ENCODE data around the gene KCNK17.
"Not testable (repeated sequence)": the region's sequence is repeated elsewhere in the genome, so short reads cannot be mapped to it uniquely, and the experiment has no call there.

Gene KCNK17

DNA sequence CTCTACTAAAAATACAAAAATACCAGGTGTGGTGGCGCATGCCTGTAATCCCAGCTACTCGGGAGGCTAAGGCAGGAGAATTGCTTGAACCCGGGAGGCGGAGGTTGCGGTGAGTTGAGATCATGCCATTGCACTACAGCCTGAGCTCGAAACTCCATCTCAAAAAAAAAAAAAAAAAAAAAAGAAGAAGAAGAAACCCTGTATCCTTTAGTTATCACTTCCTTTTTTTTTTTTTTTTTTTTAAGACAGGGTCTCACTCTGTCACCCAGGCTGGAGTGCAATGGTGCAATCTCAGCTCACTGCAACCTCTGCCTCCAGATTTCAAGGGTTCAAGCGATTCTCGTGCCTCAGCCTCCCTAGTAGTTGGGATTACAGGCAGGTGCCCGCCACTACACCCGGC is 27.6 kb downstream of the KCNK17 start:
- not testable (repeated sequence) for H3K4me1 Mint-ChIP-seq (ENCODE audit: low read depth in 2 of 2); H3K36me3 Mint-ChIP-seq (ENCODE audit: insufficient read depth); H3K9me3 Mint-ChIP-seq; H3K27ac Mint-ChIP-seq; DNase-seq; ATAC-seq (replicated peaks); H3K4me3 Mint-ChIP-seq
- H3K27me3 Mint-ChIP-seq, result peaks cover 11 to 19% of the 10 kb centered on the region in 2 donors

GRCh38 chr6:39282774-39283173 is 31.4 kb downstream of the KCNK17 start:
- H3K27ac Mint-ChIP-seq, result no peak overlapping the region
- H3K4me3 Mint-ChIP-seq, result no peak overlapping the region
- no peaks in the 10 kb centered on the region for H3K9me3 Mint-ChIP-seq

DNA sequence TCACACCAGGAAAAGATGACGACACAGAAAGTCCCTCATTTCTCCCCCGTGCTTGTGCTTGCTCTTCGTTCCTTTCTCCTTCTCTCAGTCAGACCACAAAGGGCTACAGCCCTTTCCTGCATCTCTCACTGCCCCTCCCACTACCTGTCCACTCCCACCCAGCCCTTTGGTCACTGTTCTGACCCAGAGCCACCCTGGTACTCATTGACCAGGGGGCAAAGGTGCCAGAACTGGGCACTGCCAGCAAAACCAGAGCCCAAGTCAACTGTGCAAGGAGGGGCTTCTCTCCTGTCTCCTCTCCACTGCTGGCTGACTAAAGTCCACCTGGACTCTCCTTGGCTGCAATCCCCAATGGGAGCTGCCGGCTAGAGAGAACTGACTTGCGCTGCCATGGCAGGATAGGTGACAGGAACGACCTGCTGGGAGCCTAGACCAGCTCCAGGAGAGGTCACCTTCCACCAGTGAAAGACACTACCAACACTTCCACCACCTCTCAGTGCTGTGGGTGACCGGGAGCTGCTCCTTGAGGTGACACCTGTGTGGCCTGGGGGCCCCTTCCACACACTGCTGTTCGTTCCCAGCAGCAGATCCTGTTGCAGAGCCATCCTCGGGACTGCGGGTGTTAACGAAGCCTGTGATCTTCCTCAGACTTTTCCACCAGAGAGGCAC is 32.8 kb downstream of the KCNK17 start:
- Mint-ChIP-seq H3K4me1 (ENCODE audit: low read depth in 2 of 2) (no peaks in the 10 kb centered on the region), H3K27ac (no peak overlapping the region), H3K4me3 (no peak overlapping the region), H3K36me3 (ENCODE audit: insufficient read depth) (no peaks in the 10 kb centered on the region), H3K9me3 (no peaks in the 10 kb centered on the region), H3K27me3 (peaks cover 12 to 27% of the 10 kb centered on the region in 2 donors)
- ATAC-seq (replicated peaks), result no peak
- DNase-seq, result no peak

More at GRCh38 chr6:39282774-39283173, 31.4 kb downstream of the KCNK17 start:
- ATAC-seq (replicated peaks) (no peak), DNase-seq (no peak)
- no peaks in the 10 kb centered on the region for H3K36me3 Mint-ChIP-seq (ENCODE audit: insufficient read depth)
- no peaks in the 10 kb centered on the region for H3K4me1 Mint-ChIP-seq (ENCODE audit: low read depth in 2 of 2)
- H3K27me3 Mint-ChIP-seq, result peaks cover 12 to 27% of the 10 kb centered on the region in 2 donors

- ATAC-seq (replicated peaks) (no peak), DNase-seq (no peak)
- H3K4me3 Mint-ChIP-seq, result no peak overlapping the region
- peaks cover 12 to 31% of the 10 kb centered on the region in 2 donors for H3K27me3 Mint-ChIP-seq
- H3K4me1 Mint-ChIP-seq (ENCODE audit: low read depth in 2 of 2), result no peaks in the 10 kb centered on the region
- H3K27ac Mint-ChIP-seq, result no peak overlapping the region
- no peaks in the 10 kb centered on the region for H3K9me3 Mint-ChIP-seq
- H3K36me3 Mint-ChIP-seq (ENCODE audit: insufficient read depth), result no peaks in the 10 kb centered on the region
These were observed 33.9 kb downstream of the KCNK17 start for GRCh38 chr6:39280247-39280731.

DNA sequence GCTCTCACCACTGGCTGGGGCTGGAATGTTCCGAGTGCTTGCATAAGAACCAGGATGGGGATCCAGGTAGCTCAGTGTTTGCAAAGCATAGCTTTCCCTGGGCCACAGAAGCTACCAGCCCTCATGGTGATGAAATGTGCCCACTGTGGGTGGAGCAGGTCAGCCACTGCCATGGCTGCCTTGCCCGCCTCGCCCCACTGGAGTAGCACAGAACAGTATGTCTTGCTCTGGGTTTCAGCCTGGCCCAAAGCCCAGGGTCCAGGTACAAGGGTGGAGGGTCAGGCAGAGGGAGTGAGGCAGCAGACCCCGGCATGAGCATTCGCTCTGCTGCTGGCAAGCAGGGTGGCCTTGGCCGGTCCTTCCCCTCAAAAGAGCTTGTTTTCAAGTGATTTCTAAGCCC is 34.7 kb downstream of the KCNK17 start:
- peaks cover 12 to 38% of the 10 kb centered on the region in 2 donors for H3K27me3 Mint-ChIP-seq
- H3K9me3 Mint-ChIP-seq, result no peaks in the 10 kb centered on the region
- no peaks in the 10 kb centered on the region for H3K4me1 Mint-ChIP-seq (ENCODE audit: low read depth in 2 of 2)
- no peak overlapping the region for H3K27ac Mint-ChIP-seq
- ATAC-seq (replicated peaks) (no peak), DNase-seq (no peak)
- no peak overlapping the region for H3K4me3 Mint-ChIP-seq
- no peaks in the 10 kb centered on the region for H3K36me3 Mint-ChIP-seq (ENCODE audit: insufficient read depth)

DNA sequence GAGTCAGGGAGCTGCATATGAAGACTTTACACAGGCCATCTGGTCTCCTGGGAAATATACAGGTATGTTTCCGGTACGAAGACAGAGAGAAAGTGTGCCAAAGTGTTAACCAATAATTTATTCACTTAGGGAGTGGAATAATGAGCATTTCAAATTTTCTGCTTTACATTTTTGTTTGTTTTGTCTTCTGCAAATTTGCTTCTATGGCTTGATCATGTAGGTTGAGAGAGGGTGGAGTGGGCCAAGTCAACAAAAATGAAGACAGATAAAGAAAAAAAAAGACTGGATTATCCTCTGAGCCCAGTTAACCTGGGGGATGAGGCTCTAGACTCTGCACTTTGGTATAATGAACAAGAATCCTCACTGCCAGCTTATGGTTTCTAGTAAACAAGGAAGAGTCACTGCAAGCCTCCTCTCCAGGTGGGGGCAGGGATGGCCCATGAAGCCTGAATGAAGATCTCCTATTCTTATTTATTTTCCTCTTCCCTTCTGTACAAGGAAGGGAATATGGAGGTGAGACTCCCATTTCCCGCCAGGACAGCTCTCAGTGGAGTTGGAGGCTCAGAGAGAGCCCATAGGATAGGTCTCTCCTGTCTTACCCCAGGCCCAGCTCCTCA is 37.7 kb downstream of the KCNK17 start:
- Mint-ChIP-seq H3K27me3 (peaks cover 11 to 31% of the 10 kb centered on the region in 2 donors), H3K4me3 (no peak overlapping the region), H3K4me1 (ENCODE audit: low read depth in 2 of 2) (no peaks in the 10 kb centered on the region), H3K27ac (no peak overlapping the region), H3K9me3 (no peaks in the 10 kb centered on the region), H3K36me3 (ENCODE audit: insufficient read depth) (no peaks in the 10 kb centered on the region)
- DNase-seq (no peak), ATAC-seq (replicated peaks) (no peak)

DNA sequence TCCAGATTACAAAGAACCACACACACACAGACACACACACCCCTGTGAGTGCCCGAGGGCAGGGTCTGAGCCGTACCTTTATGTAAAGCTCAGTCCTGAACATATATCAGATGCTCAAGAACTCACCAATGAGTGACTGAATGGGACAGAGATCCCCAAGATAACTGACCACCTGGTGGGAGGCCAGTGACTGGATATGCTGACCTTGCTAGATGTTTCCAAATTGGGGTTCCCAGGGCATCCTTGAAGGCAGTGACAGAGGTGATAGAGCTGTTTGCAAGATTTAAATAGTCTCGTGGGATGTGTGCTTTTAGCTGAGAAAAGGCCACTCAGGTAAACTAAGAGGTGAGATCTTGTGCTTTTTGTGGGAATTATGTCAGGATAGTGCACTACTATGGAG is 39.3 kb downstream of the KCNK17 start:
- ATAC-seq (replicated peaks), result no peak
- no peak for DNase-seq
- H3K9me3 Mint-ChIP-seq, result no peaks in the 10 kb centered on the region

GRCh38 chr6:39274471-39274870 is 39.7 kb downstream of the KCNK17 start:
- Mint-ChIP-seq H3K27ac (no peak overlapping the region), H3K36me3 (ENCODE audit: insufficient read depth) (no peaks in the 10 kb centered on the region), H3K27me3 (peaks cover 6 to 24% of the 10 kb centered on the region in 2 donors), H3K4me1 (ENCODE audit: low read depth in 2 of 2) (peaks cover 0 to 2% of the 10 kb centered on the region in 2 donors), H3K4me3 (no peak overlapping the region), H3K9me3 (no peaks in the 10 kb centered on the region)
- ATAC-seq (replicated peaks) (no peak), DNase-seq (no peak)

More for the DNA sequence above, 39.3 kb downstream of the KCNK17 start:
- H3K27me3 Mint-ChIP-seq, result peaks cover 6 to 24% of the 10 kb centered on the region in 2 donors
- peaks cover 0 to 2% of the 10 kb centered on the region in 2 donors for H3K4me1 Mint-ChIP-seq (ENCODE audit: low read depth in 2 of 2)
- no peak overlapping the region for H3K4me3 Mint-ChIP-seq
- H3K36me3 Mint-ChIP-seq (ENCODE audit: insufficient read depth), result no peaks in the 10 kb centered on the region
- H3K27ac Mint-ChIP-seq, result no peak overlapping the region

GRCh38 chr6:39273406-39273821 is 40.8 kb downstream of the KCNK17 start:
- no peaks in the 10 kb centered on the region for H3K9me3 Mint-ChIP-seq
- no peaks in the 10 kb centered on the region for H3K36me3 Mint-ChIP-seq (ENCODE audit: insufficient read depth)
- H3K27ac Mint-ChIP-seq, result no peak overlapping the region
- DNase-seq (no peak), ATAC-seq (replicated peaks) (no peak)
- peaks cover 6 to 24% of the 10 kb centered on the region in 2 donors for H3K27me3 Mint-ChIP-seq
- H3K4me3 Mint-ChIP-seq, result no peak overlapping the region
- H3K4me1 Mint-ChIP-seq (ENCODE audit: low read depth in 2 of 2), result peaks cover 0 to 2% of the 10 kb centered on the region in 2 donors

- H3K27ac Mint-ChIP-seq, result no peak overlapping the region
- H3K4me1 Mint-ChIP-seq (ENCODE audit: low read depth in 2 of 2), result peaks cover 0 to 2% of the 10 kb centered on the region in 2 donors
- no peak for DNase-seq
- no peak overlapping the region for H3K4me3 Mint-ChIP-seq
- no peak for ATAC-seq (replicated peaks)
- H3K36me3 Mint-ChIP-seq (ENCODE audit: insufficient read depth), result no peaks in the 10 kb centered on the region
- H3K27me3 Mint-ChIP-seq, result peaks cover 0 to 29% of the 10 kb centered on the region in 2 donors
- H3K9me3 Mint-ChIP-seq, result no peaks in the 10 kb centered on the region
These were observed 44.3 kb downstream of the KCNK17 start for GRCh38 chr6:39269961-39270360.

DNA sequence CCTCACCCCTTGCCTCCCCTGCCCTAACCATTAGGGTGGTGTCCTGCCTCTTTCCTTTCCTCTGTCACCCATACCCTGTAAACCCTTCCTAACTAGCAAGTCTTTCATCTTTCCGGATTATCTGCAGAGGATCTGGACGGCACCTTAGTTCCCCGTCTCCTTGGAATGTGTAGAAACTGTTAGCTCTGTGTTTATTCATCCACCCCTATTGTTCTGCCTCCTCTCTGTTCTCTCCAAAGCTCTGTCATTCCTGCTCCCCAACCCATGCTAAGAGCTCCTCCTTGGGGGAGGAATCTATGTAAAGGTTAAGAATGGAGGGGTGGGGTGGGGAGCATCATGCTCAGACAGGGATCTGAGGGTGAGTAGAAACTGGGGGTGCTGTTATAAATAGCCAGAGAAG is 45.5 kb downstream of the KCNK17 start:
- Mint-ChIP-seq H3K27me3 (peaks cover 0 to 25% of the 10 kb centered on the region in 2 donors), H3K9me3 (no peaks in the 10 kb centered on the region), H3K4me3 (no peak overlapping the region), H3K36me3 (ENCODE audit: insufficient read depth) (no peaks in the 10 kb centered on the region), H3K27ac (no peak overlapping the region), H3K4me1 (ENCODE audit: low read depth in 2 of 2) (peaks cover 0 to 2% of the 10 kb centered on the region in 2 donors)
- no peak for ATAC-seq (replicated peaks)
- no peak for DNase-seq

GRCh38 chr6:39268171-39268570 is 46.0 kb downstream of the KCNK17 start:
- Mint-ChIP-seq H3K4me1 (ENCODE audit: low read depth in 2 of 2) (peaks cover 0 to 2% of the 10 kb centered on the region in 2 donors), H3K36me3 (ENCODE audit: insufficient read depth) (no peaks in the 10 kb centered on the region), H3K27ac (no peak overlapping the region), H3K27me3 (peaks cover 0 to 20% of the 10 kb centered on the region in 2 donors), H3K4me3 (no peak overlapping the region), H3K9me3 (no peaks in the 10 kb centered on the region)
- ATAC-seq (replicated peaks), result no peak
- no peak for DNase-seq

- Mint-ChIP-seq H3K4me1 (ENCODE audit: low read depth in 2 of 2) (peaks cover 0 to 2% of the 10 kb centered on the region in 2 donors), H3K36me3 (ENCODE audit: insufficient read depth) (no peaks in the 10 kb centered on the region), H3K27ac (no peak overlapping the region), H3K27me3 (peaks cover 5 to 27% of the 10 kb centered on the region in 2 donors), H3K9me3 (no peaks in the 10 kb centered on the region), H3K4me3 (no peak overlapping the region)
- no peak for DNase-seq
- no peak for ATAC-seq (replicated peaks)
These were observed 47.4 kb downstream of the KCNK17 start for GRCh38 chr6:39266782-39267355.

DNA sequence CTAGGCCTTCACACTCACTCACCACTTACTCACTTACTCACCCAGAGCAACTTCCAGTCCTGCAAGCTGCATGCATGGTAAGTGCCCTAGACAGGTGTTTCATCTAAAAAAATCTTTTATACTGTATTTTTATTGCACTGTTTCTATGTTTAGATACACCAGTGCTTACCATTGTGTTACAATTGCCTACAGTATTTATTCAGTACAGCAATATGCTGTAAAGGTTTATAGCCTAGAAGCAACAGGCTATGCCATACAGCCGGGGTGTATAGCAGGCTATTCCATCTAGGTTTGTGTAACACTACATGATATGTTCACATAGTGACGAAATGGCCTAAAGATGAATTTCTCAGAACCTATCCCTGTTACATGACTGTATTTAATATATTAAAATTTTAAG is 47.8 kb downstream of the KCNK17 start:
- Mint-ChIP-seq H3K9me3 (no peaks in the 10 kb centered on the region), H3K27me3 (peaks cover 10 to 32% of the 10 kb centered on the region in 2 donors), H3K27ac (no peak overlapping the region), H3K4me1 (ENCODE audit: low read depth in 2 of 2) (peaks cover 0 to 2% of the 10 kb centered on the region in 2 donors), H3K4me3 (no peak overlapping the region), H3K36me3 (ENCODE audit: insufficient read depth) (no peaks in the 10 kb centered on the region)
- DNase-seq, result no peak
- ATAC-seq (replicated peaks), result no peak

Data from effector memory CD8-positive, alpha-beta T cell (primary cell).